Type B pancreatic cell (in vitro differentiated cells): ENCODE data around the gene TRIP11. TPM values are rescaled to one million over a fixed set of nuclear protein-coding genes. Genes with fewer than 3 reads are reported as not detected.

Experiments
- DNase-seq: peaks from one replicate; pipeline ENCODE4 v3.0.0; 2021; ENCODE audit warnings: mixed read lengths; ENCODE audit not compliant: unreplicated experiment; ENCODE audit errors: extremely low spot score
- H3K27ac Mint-ChIP-seq: 2 replicates; pipeline ENCODE4 v1.8.0; 2021; ENCODE audit warnings: mild to moderate bottlenecking, mixed read lengths
- H3K27me3 Mint-ChIP-seq: 2 replicates; pipeline ENCODE4 v1.8.0; 2021; ENCODE audit warnings: mixed read lengths
- H3K36me3 Mint-ChIP-seq: 2 replicates; pipeline ENCODE4 v1.8.0; 2021; ENCODE audit warnings: mixed read lengths
- H3K4me1 Mint-ChIP-seq: one replicate; pipeline ENCODE4 v1.8.0; 2021; ENCODE audit warnings: mixed read lengths; ENCODE audit not compliant: unreplicated experiment
- H3K4me3 Mint-ChIP-seq: 2 replicates; pipeline ENCODE4 v1.8.0; 2021; ENCODE audit warnings: mild to moderate bottlenecking, mixed read lengths
- H3K9me3 Mint-ChIP-seq: 2 replicates; pipeline ENCODE4 v1.8.0; 2021; ENCODE audit warnings: mixed read lengths
- total RNA-seq: library from RNA; stranded (reverse); gene quantifications from 2 replicates; pipeline ENCODE4 v1.2.1, GENCODE V29; 2021; ENCODE audit warnings: low replicate concordance
- TF ChIP-seq, protein P1 (sequence below): fragments of 200-600 bp; sonication (generic); conservative IDR thresholded peaks from 2 replicates; pipeline ENCODE4 v1.5.0; 2021; ENCODE audit warnings: antibody characterized with exemption, mild to moderate bottlenecking

The TRIP11 gene
- total RNA-seq, 1 donor from 2014 or later, result 61.8 TPM

DNA sequence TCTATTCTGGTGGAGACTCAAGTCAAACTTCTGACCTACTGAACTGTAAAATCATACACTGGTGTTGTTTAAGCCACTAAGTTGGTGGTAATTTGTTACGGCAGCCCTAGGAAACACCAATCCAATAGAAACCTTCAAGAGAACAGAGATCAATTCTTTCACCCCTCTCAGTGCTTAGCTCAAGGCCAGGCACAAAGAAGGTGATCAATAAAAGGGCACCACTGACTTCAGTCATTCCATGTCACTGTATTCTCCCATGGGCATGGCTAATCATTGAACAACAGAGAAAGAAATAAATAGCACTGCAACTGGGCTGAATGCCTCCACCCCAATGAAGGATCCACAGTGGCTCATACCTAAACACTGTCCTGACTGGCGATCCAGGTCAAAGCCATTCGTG is 99.7 kb downstream of the TRIP11 start:
- H3K4me1 Mint-ChIP-seq, result no peaks in the 10 kb centered on the region
- H3K9me3 Mint-ChIP-seq, result peaks cover 3% of the 10 kb centered on the region
- no peak overlapping the region for H3K27ac Mint-ChIP-seq
- no peaks in the 10 kb centered on the region for H3K36me3 Mint-ChIP-seq
- H3K4me3 Mint-ChIP-seq, result no peak overlapping the region
- peaks cover 16% of the 10 kb centered on the region for H3K27me3 Mint-ChIP-seq
- no peak for DNase-seq
- TF ChIP-seq, protein P1, sequence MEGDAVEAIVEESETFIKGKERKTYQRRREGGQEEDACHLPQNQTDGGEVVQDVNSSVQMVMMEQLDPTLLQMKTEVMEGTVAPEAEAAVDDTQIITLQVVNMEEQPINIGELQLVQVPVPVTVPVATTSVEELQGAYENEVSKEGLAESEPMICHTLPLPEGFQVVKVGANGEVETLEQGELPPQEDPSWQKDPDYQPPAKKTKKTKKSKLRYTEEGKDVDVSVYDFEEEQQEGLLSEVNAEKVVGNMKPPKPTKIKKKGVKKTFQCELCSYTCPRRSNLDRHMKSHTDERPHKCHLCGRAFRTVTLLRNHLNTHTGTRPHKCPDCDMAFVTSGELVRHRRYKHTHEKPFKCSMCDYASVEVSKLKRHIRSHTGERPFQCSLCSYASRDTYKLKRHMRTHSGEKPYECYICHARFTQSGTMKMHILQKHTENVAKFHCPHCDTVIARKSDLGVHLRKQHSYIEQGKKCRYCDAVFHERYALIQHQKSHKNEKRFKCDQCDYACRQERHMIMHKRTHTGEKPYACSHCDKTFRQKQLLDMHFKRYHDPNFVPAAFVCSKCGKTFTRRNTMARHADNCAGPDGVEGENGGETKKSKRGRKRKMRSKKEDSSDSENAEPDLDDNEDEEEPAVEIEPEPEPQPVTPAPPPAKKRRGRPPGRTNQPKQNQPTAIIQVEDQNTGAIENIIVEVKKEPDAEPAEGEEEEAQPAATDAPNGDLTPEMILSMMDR, result no peak

DNA sequence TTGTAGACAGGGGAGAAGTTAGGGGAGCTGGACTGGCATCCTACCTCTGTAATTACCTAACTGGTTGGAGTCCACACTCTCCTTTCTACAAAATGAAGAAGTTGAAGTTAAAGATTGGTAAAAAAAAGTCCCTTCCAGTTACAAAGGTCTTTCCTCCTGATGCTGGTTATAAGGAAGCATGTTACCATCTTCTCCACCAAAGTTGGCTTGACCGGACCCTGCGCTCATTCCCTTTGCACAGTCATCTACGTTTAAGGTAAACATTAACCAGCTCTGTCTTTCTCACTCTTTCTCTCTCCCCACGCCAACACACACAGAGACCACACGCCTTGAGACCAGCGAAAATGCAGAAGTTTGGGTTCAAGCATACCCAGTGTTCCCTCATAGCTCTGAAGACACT is 104.3 kb downstream of the TRIP11 start:
- Mint-ChIP-seq H3K27me3 (peaks cover 11% of the 10 kb centered on the region), H3K36me3 (no peaks in the 10 kb centered on the region), H3K27ac (no peak overlapping the region), H3K4me1 (no peaks in the 10 kb centered on the region), H3K9me3 (peaks cover 3% of the 10 kb centered on the region), H3K4me3 (no peak overlapping the region)
- TF ChIP-seq, protein P1, result no peak
- DNase-seq, result no peak

DNA sequence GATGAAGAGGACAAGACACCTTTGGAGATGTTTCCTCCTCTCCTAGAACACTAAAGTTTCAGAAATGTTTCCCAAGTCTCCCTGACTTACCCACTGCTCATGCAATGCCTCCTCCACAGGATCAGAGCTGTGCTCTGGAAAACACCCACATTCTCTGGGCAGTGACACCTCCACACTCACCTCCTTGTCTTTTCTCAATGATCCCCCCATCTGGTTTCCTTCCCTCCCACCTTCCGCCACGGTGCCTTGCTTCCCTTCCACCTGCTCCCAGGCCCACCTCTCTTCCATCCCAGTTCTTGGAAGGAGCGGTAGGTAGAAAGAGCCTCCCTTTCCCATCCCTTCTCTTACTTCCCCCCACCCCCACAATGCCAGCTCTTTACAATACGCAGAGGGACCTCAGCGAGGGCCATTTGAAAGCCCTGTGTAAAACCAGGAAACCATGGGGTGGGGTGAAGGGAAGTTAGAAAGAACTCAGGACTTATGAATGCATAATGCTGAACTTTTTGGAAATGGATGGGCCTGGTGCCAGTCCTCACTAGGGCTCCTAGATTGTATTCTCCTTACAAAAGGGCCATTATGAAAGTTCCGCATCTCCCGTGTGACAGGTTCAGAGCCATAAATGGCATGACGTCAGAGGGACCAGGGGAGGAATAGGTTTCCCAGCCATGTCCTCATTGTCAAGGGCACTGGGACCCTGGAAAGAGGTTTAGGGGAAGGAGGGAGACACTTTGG is 105.1 kb downstream of the TRIP11 start:
- H3K27ac Mint-ChIP-seq, result no peak overlapping the region
- no peak for DNase-seq
- H3K9me3 Mint-ChIP-seq, result no peaks in the 10 kb centered on the region
- TF ChIP-seq, protein P1, result no peak
- H3K4me1 Mint-ChIP-seq, result peaks cover 1% of the 10 kb centered on the region
- H3K36me3 Mint-ChIP-seq, result no peaks in the 10 kb centered on the region
- H3K27me3 Mint-ChIP-seq, result peaks cover 11% of the 10 kb centered on the region
- H3K4me3 Mint-ChIP-seq, result no peak overlapping the region

DNA sequence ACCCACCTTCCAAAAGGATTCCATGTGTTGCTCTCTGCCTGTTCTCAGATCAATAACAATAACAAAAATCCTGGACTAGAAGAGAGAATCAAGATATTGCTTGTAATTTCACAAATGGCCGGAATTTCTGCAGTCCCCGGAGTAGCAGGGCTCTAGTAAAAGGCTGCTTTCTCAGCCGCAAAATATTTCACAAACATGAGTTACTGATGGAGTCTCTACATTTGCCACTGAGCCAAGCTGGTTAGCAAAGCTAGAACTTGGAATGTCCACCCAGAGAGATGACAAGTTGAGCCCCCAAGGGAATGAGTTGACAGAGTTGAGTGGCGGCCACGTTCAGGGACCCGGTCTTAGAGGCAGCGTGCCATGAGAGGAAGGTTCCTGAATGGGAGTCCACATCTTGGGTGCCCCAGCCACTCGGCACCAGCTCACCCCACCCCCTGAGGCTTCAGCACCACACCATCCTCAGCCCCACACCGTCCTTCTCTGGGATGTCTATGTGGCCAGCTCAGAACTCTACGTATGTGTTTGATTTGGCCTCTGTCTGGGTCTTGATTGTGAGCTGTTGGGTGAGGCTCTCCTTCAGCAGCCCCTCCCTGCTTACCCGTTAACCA is 108.3 kb downstream of the TRIP11 start:
- H3K4me1 Mint-ChIP-seq, result peaks cover 4% of the 10 kb centered on the region
- no peaks in the 10 kb centered on the region for H3K36me3 Mint-ChIP-seq
- H3K27ac Mint-ChIP-seq, result no peak overlapping the region
- peaks cover 11% of the 10 kb centered on the region for H3K27me3 Mint-ChIP-seq
- H3K4me3 Mint-ChIP-seq, result no peak overlapping the region
- no peaks in the 10 kb centered on the region for H3K9me3 Mint-ChIP-seq
- no peak for DNase-seq
- TF ChIP-seq, protein P1, result no peak

DNA sequence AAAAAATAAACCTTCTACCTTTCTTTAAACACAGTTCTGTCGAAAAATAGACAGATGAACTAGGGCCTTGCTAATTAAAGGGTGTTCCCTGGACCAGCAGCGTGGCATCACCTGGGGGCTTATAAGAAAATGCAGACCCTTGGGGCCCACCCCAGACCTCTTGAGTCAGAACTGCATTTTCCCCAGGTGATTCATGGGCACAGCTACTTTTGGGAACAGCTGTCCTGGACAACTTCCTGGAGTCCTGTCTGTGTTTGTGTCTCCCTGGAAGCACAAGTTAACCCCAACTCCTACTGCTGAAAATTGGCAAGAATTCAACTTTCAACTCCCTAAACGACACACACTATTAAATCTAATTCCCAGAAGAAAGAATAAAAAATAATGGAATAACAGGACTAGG is 110.2 kb downstream of the TRIP11 start:
- TF ChIP-seq, protein P1, result no peak
- Mint-ChIP-seq H3K27ac (no peak overlapping the region), H3K4me3 (no peak overlapping the region), H3K4me1 (peaks cover 8% of the 10 kb centered on the region), H3K27me3 (peaks cover 6% of the 10 kb centered on the region), H3K36me3 (no peaks in the 10 kb centered on the region), H3K9me3 (no peaks in the 10 kb centered on the region)
- no peak for DNase-seq
